GM18508 (cell line): ENCODE data around the gene FOXP1.
"Not testable (repeated sequence)": the region's sequence is repeated elsewhere in the genome, so short reads cannot be mapped to it uniquely, and the experiment has no call there.

Experiments used
- ATAC-seq: cut with Tn5 transposase; IDR thresholded peaks from one replicate; pipeline ENCODE4 v1.9.1; 2021; ENCODE audit warnings: moderate number of reproducible peaks; ENCODE audit not compliant: insufficient read depth, unreplicated experiment

Gene FOXP1

GRCh38 chr3:71438904-71439303 lies 144.6 kb downstream of the FOXP1 start:
- no peak for ATAC-seq

GRCh38 chr3:71438071-71438685 lies 145.3 kb downstream of the FOXP1 start:
- ATAC-seq = no peak

DNA sequence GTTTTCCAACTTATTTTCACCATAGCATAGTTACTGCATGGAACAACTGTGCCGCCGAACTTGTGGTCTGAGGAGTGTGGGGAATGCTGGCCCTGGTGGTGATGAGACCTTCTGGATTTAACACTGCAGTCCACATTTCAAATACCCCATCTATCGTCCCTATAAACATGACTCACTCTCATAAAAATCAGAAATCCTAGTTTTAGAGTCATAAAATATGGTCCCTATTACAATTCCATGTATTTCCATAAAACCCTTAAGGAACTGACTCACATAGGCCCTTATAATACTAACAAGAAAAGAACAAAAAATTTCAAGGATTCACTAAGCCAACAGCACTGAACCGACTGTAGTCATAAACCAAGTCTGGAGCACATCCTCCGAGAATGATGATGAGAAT lies 147.2 kb downstream of the FOXP1 start:
- no peak for ATAC-seq

DNA sequence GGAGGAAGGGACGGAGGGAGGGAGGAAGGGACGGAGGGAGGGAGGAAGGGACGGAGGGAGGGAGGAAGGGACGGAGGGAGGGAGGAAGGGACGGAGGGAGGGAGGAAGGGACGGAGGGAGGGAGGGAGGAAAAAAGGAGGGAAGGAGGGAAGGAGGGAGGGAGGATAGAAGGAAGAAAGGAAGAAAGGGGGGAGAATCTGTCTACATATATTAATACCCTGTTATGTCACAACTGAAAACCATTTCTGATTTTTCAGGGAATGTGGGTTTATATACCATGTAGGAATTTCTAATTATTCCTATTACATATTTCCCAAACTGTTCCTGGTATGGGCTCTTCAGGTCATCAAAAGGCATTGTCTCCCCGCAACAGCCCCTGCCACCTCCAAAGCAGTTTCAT lies 147.7 kb downstream of the FOXP1 start:
- ATAC-seq = not testable (repeated sequence)

GRCh38 chr3:71433631-71434030 lies 149.9 kb downstream of the FOXP1 start:
- no peak for ATAC-seq

GRCh38 chr3:71432044-71432975 lies 151.2 kb downstream of the FOXP1 start:
- ATAC-seq = no peak

DNA sequence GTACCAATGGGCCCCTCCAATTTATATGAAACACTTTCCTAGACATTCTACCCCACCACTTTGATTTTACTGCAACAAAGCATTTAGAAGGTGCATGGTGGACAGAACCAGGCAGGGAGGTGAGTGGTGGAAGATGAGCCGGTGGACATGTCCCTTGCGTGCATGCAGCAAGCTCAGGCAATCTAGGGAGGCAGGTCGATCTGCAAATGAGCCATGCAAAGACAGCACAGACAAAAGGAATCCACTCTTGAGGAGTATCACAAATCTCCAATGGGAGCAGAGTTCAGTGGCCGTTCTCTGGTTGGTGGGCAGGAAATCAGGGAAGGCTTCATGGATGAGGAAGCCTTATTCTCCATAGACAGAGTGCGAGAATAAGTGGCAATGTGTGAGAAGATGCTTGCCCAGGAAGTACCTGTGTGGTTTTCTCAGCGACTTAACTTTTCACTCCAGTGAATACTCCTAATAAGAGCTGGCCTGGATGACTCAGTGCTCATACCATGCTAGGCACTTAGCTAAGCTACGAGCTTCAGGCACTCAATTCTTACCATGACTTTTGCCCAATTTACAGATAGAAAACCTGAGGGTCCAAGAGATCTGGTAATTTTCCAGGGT lies 152.5 kb downstream of the FOXP1 start:
- ATAC-seq = no peak

DNA sequence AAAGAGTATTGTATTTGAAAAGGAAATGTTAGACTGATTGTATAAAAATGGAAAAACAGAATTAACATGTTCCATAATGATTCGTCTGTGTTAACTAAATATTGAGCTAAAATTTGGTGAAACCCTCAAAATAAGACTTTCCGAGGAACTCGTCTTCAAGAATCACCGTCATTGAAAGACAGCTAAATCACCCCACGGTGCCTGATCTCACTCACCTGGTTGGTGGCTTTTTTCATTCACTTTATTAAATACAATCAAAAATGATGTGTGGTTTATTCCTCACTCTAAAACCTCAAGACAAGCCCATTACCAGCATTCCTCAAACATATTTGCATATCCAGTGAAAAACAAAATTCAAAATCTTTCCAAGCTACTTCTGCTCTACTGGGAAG lies 153.9 kb downstream of the FOXP1 start:
- ATAC-seq = no peak

DNA sequence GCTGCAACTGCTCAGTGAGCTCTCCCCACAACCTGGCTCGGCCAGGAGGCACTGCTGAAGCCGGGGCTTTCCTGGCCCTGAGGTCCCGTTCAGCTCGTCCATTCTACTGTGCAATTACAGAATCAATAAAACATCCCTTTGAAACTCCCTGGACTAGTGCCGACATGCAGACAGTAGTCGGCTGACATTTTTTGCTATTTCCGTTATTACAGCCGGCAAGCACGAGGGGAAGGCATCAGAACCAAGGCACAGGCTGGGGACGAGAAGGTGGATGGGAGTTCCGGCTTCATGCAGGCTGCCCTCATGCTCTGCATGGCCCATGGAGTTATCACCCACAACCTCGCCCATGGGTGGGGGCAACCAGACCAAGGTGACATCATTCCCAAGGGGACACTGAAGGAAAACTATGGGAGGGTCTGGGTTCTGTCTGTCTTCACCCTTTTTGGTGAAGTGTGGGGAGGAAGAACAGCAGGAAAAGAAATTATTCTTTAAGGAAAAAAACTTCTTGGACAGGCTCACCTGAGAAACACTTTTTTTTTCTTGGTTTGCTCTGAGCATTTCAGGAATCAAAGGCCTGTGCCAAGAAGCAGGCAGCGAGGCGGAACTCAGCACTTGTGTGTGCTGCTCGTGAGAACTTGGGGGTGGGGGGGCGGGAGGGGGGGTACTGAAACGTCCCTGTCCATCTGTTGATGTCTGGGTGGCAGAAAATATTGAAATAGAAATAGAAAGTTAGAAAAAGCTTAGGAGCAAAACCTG lies 154.5 kb downstream of the FOXP1 start:
- ATAC-seq = no peak

- no peak for ATAC-seq
These were observed 157.9 kb downstream of the FOXP1 start for GRCh38 chr3:71425491-71426071.

DNA sequence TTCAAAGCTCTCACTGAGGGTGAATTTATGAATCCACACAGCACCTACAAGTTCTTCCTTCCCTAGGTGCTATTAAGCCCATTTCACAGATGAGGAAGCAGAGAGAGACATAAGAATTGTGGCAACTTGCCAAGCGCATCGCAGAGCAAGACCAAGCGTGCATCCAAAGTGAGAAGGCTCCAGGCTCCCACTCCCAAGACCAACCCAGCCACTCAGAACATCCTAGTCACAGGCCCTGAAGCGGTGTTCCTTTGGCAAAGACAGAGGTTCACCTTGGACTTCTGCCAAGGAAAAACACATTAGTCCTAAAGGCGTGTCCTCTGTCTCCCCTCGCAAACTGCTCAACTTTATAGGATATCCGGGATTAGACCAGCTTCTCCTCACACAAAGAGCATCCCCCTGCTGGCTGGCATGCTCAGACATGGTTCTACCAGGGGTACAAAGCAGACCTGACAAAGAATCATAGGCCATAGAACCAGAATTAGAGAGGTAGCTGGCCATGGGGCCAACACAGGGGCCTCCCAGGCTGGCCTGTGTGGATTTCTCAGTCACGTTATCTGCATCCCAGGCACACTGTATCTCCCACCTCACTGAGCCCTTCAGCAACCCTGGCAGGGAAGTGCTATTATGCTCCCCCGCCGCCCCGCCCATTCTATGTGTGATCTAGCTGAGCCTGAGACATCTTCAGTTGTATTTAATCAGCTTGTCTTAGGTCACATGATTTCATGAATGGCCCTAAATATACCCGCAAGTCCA lies 160.2 kb downstream of the FOXP1 start:
- ATAC-seq = no peak

DNA sequence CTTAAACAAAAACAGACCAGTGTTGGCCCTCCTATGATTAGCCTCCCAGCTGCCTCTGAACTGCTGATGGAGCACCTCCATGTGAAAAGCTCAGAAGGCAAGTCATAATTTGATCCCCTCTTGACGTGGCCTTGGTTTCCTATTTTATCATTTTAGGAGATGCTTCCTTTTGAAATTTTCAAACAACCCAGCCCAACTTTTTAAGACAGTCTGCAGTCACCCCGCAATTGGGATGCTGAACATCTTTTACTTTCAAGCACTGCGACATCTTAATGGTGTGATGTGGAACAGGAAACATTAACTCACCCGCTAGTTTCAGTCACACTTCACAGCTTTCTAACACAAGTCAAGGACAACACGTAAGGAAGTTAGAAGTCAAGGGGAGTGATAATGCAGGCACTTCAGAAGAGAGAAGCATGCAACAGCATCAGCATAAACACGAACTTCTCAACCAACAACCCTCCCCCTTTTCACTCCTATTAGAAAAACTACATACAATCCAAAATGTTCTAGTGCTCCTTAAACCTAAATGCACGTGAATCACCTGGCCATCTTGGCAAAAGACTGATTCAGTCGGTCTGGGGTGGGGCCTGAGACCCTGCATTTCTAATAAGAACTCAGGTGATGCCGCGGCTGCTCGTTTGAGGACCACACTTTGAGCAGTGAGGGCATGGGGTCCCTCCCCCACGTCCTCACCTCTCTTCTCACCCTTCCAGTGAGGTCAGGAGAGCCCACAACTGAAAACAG lies 161.5 kb downstream of the FOXP1 start:
- ATAC-seq = peak; percentile 84

GRCh38 chr3:71421475-71421819 lies 162.1 kb downstream of the FOXP1 start:
- peak; percentile 33 for ATAC-seq

GRCh38 chr3:71419369-71419768 lies 164.2 kb downstream of the FOXP1 start:
- ATAC-seq = no peak

- no peak for ATAC-seq
These were observed 165.7 kb downstream of the FOXP1 start for GRCh38 chr3:71417791-71418190.

- no peak for ATAC-seq
These were observed 166.7 kb downstream of the FOXP1 start for GRCh38 chr3:71416876-71417275.

DNA sequence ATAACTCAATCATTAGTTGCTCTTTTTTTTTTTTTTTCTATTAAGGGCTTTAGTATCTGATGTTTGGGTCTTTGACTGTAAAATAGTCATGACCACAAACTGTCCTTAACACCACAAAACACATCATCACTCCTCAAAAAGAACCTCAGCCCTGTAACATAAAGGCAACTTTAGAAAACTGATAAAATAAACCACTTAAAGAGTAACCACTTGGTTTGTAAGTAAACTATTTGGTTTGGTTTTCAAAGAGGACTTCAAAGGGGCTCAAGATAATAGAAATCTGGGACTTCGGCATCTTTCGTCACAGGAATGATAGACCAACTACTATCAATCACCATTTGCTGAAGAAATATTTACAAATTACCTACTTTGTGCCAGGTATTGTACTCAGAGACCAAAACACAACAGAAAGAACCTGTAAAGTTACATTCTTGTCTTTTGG lies 167.8 kb downstream of the FOXP1 start:
- no peak for ATAC-seq

- no peak for ATAC-seq
These were observed 169.2 kb downstream of the FOXP1 start for GRCh38 chr3:71414189-71414927.
